T-helper 2 cell (primary cell): ENCODE results near the gene ZNF770.

Experiments used
- DNase-seq, 5 experiments: peaks; one replicate each; pipeline versions ENCODE4 v3.0.0 to v3.0.0-alpha.2; 2012 to 2022
- total RNA-seq, 2 donors: gene quantifications; one replicate each; lab custom pipeline; 2026; lab: John Stamatoyannopoulos, UW

Gene ZNF770
- total RNA-seq, result 70.8 to 93.7 reads per million in 2 donors

GRCh38 chr15:34988027-34988902, at the start of gene ZNF770:
Gene ZNF770 (minus strand): TSS chr15:34988287. CDS start chr15:34983434, 4,853 bp downstream.
- peak; percentile 60 to 90 (median 72) for DNase-seq

- DNase-seq, result no peak
Measured at GRCh38 chr15:35028235-35028984, 40.3 kb upstream of the ZNF770 start.

- DNase-seq, result no peak
Measured at GRCh38 chr15:35023804-35024203, 35.7 kb upstream of the ZNF770 start.

GRCh38 chr15:35020974-35021373, 32.9 kb upstream of the ZNF770 start:
- DNase-seq, result no peak

GRCh38 chr15:35019404-35020327, 31.6 kb upstream of the ZNF770 start:
- DNase-seq, result no peak

- no peak for DNase-seq
Measured at GRCh38 chr15:35014241-35014640, 26.2 kb upstream of the ZNF770 start.

GRCh38 chr15:35013370-35013769, 25.3 kb upstream of the ZNF770 start:
- DNase-seq, result no peak

GRCh38 chr15:35007397-35007796, 19.3 kb upstream of the ZNF770 start:
- DNase-seq, result no peak

- DNase-seq, result no peak
Measured at GRCh38 chr15:35005933-35006332, 17.8 kb upstream of the ZNF770 start.

- DNase-seq, result no peak
Measured at GRCh38 chr15:35003928-35004327, 15.8 kb upstream of the ZNF770 start.

- DNase-seq, result no peak
Measured at GRCh38 chr15:35000511-35000910, 12.4 kb upstream of the ZNF770 start.

GRCh38 chr15:34999906-35000305, 11.8 kb upstream of the ZNF770 start:
- DNase-seq, result no peak

- DNase-seq, result no peak
Measured at GRCh38 chr15:34994925-34995324, 6.8 kb upstream of the ZNF770 start.

- peak in 1 of 5 experiments; percentile 95 for DNase-seq
Measured at GRCh38 chr15:34993877-34994276, 5.8 kb upstream of the ZNF770 start.

- DNase-seq, result peak in 1 of 5 experiments; percentile 83
Measured at GRCh38 chr15:34993412-34993811, 5.3 kb upstream of the ZNF770 start.

GRCh38 chr15:34987609-34988026, 469 bp downstream of the ZNF770 start:
- DNase-seq, result no peak

- DNase-seq, result no peak
Measured at GRCh38 chr15:34986771-34987480, 1.2 kb downstream of the ZNF770 start.

GRCh38 chr15:34986326-34986725, 1.8 kb downstream of the ZNF770 start:
- peak in 1 of 5 experiments; percentile 23 for DNase-seq

- peak in 1 of 5 experiments; percentile 69 for DNase-seq
Measured at GRCh38 chr15:34984889-34985630, 3.0 kb downstream of the ZNF770 start.

GRCh38 chr15:34976743-34977142, 11.3 kb downstream of the ZNF770 start:
- DNase-seq, result no peak

- no peak for DNase-seq
Measured at GRCh38 chr15:34976073-34976472, 12.0 kb downstream of the ZNF770 start.
